ENCODE data around the gene FBXL14. TPM values are rescaled to one million over a fixed set of nuclear protein-coding genes. Genes with fewer than 3 reads are reported as not detected.
A peak's percentile ranks its signal among the peaks of the same experiment; 100 is the strongest.

FBXL14 gene
- total and polyA plus RNA-seq, 2 experiments from 2014 or later = 8.6 to 11.7 TPM

DNA sequence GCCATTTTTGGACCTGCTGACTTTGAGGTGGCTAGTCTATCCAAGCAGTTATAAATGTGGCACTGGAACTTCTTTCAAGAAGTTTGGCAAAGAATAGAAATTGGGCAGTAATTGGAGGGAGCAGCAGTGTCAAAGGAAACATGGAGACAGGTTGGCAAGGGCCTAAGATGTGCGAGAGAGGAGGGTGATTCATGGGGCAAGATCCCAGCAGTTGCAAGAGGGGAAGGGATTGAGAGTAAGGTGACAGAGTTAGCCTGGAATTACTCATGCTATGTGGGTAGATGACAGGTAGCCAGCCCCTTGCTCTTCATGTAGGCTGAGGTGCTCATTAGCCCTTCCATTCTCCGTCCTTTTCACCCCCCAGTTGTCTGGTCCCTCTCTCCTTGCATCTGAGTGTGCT is 42.2 kb downstream of the FBXL14 start:
- H3K27ac ChIP-seq = peak overlapping the region; percentile 18
- TF ChIP-seq EZH2 (IDR thresholded peaks at IDR 0.05; ENCODE audit: borderline replicate concordance) (no peak), EZH2phosphoT487 (IDR thresholded peaks at IDR 0.05; ENCODE audit: low read depth, severe bottlenecking, unreplicated experiment) (no peak)
- TF ChIP-seq, protein P1, sequence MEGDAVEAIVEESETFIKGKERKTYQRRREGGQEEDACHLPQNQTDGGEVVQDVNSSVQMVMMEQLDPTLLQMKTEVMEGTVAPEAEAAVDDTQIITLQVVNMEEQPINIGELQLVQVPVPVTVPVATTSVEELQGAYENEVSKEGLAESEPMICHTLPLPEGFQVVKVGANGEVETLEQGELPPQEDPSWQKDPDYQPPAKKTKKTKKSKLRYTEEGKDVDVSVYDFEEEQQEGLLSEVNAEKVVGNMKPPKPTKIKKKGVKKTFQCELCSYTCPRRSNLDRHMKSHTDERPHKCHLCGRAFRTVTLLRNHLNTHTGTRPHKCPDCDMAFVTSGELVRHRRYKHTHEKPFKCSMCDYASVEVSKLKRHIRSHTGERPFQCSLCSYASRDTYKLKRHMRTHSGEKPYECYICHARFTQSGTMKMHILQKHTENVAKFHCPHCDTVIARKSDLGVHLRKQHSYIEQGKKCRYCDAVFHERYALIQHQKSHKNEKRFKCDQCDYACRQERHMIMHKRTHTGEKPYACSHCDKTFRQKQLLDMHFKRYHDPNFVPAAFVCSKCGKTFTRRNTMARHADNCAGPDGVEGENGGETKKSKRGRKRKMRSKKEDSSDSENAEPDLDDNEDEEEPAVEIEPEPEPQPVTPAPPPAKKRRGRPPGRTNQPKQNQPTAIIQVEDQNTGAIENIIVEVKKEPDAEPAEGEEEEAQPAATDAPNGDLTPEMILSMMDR (IDR thresholded peaks at IDR 0.05; ENCODE audit: poor library complexity) = no peak
- 94% methylated on average over 2 of the region's 2 CpGs for WGBS (ENCODE audit: low lambda C conversion rate, missing lambda C conversion rate)
- no peaks in the 10 kb centered on the region for H3K36me3 ChIP-seq (replicated peaks; ENCODE audit: insufficient read depth, low read depth)
- H4K20me1 ChIP-seq (ENCODE audit: insufficient read depth, poor library complexity, severe bottlenecking) = no peaks in the 10 kb centered on the region
- H3K4me2 ChIP-seq = no peak overlapping the region
- no peak overlapping the region for H2AFZ ChIP-seq
- no peaks in the 10 kb centered on the region for H3K9me2 ChIP-seq (replicated peaks; ENCODE audit: insufficient read depth)
- no peaks in the 10 kb centered on the region for H3K79me2 ChIP-seq
- no peak for DNase-seq (ENCODE audit: low spot score)
- no peak overlapping the region for H3K4me3 ChIP-seq
- H3K27me3 ChIP-seq = no peaks in the 10 kb centered on the region
- peaks cover 3% of the 10 kb centered on the region for H3K4me1 ChIP-seq (ENCODE audit: insufficient read depth)
- H3K9me3 ChIP-seq (ENCODE audit: low read depth) = no peaks in the 10 kb centered on the region

DNA sequence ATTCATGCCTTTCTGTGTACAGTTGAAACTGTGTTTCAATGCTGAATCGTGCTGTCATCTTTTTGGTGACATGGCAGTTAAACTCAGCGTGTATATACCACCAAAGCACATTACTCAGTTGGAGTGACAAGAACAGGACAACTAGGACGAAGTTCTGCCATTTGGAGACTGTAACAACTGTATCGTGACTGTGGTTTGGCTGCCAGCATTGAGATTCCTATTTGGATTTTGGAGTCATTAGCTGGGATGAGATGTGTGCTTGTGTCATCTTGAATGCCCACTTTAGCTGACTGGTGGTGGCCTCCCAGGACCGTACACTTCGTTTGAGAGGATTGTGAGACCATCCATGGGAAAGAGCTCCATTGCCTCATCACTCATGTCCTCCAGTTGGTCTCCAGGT is 42.9 kb downstream of the FBXL14 start:
- WGBS (ENCODE audit: low lambda C conversion rate, missing lambda C conversion rate) = 78% methylated on average over 6 of the region's 6 CpGs

DNA sequence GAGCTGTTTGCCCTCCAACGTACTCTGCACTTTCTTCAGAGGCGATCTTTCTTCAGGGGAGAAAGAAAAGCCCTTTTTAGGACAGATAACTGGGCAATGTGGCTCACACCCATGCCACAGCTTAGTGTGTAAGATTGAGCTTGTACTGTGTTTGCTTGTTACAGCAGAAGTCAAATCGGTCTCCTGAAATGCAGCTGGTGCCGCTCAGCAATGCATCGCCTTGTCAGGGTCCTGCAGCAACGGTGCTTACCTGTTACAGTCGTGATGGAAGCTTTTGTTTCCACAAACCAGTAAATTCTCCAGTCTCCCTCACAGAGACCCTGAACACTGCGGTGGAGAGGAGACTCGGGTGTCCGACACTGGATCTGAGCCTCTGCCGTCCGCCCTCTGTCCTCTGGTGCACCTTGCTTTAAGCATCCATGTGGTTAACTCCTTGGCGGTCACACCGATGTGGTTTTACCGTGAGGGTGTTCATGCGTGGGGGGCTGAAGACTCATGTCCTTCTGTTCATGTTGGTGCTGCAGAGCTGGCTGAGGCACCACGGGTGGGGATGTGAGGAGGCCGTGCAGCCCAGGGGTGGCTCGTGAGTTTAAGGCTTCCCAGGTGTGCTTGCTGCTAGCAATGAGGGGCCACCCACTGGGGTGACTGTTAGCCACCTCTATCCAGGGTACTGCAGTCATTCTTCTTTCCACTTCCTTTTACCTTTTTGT is 47.3 kb downstream of the FBXL14 start:
- no peaks in the 10 kb centered on the region for H3K9me3 ChIP-seq (ENCODE audit: low read depth)
- peaks cover 4% of the 10 kb centered on the region for H3K36me3 ChIP-seq (replicated peaks; ENCODE audit: insufficient read depth, low read depth)
- no peak overlapping the region for H3K4me3 ChIP-seq
- H3K4me2 ChIP-seq = no peak overlapping the region
- H3K79me2 ChIP-seq = peaks cover 2% of the 10 kb centered on the region
- H3K27ac ChIP-seq = no peak overlapping the region
- H3K4me1 ChIP-seq (ENCODE audit: insufficient read depth) = no peaks in the 10 kb centered on the region
- 84% methylated on average over 19 of the region's 19 CpGs for WGBS (ENCODE audit: low lambda C conversion rate, missing lambda C conversion rate)
- TF ChIP-seq EZH2 (IDR thresholded peaks at IDR 0.05; ENCODE audit: borderline replicate concordance) (no peak), EZH2phosphoT487 (IDR thresholded peaks at IDR 0.05; ENCODE audit: low read depth, severe bottlenecking, unreplicated experiment) (no peak)
- TF ChIP-seq, protein P1 (IDR thresholded peaks at IDR 0.05; ENCODE audit: poor library complexity) = no peak
- no peaks in the 10 kb centered on the region for H4K20me1 ChIP-seq (ENCODE audit: insufficient read depth, poor library complexity, severe bottlenecking)
- no peak for DNase-seq (ENCODE audit: low spot score)
- H3K27me3 ChIP-seq = no peaks in the 10 kb centered on the region
- H3K9me2 ChIP-seq (replicated peaks; ENCODE audit: insufficient read depth) = no peaks in the 10 kb centered on the region
- no peak overlapping the region for H2AFZ ChIP-seq

More for the DNA sequence above, 42.9 kb downstream of the FBXL14 start:
- DNase-seq (ENCODE audit: low spot score) = no peak
- Histone ChIP-seq H3K79me2 (no peaks in the 10 kb centered on the region), H3K9me3 (ENCODE audit: low read depth) (no peaks in the 10 kb centered on the region), H2AFZ (no peak overlapping the region), H3K27ac (no peak overlapping the region), H3K9me2 (replicated peaks; ENCODE audit: insufficient read depth) (no peaks in the 10 kb centered on the region), H3K4me3 (no peak overlapping the region), H3K36me3 (replicated peaks; ENCODE audit: insufficient read depth, low read depth) (no peaks in the 10 kb centered on the region), H3K4me1 (ENCODE audit: insufficient read depth) (peaks cover 3% of the 10 kb centered on the region), H4K20me1 (ENCODE audit: insufficient read depth, poor library complexity, severe bottlenecking) (no peaks in the 10 kb centered on the region), H3K4me2 (no peak overlapping the region), H3K27me3 (no peaks in the 10 kb centered on the region)
- TF ChIP-seq EZH2phosphoT487 (IDR thresholded peaks at IDR 0.05; ENCODE audit: low read depth, severe bottlenecking, unreplicated experiment) (no peak), EZH2 (IDR thresholded peaks at IDR 0.05; ENCODE audit: borderline replicate concordance) (no peak)
- TF ChIP-seq, protein P1 (IDR thresholded peaks at IDR 0.05; ENCODE audit: poor library complexity) = no peak

Measured in hepatocyte (in vitro differentiated cells).